HEK293T (cell line): ENCODE measurements around the gene SH3PXD2A.

Experiments
- CTCF ChIA-PET: fragments of 350-600 bp; formaldehyde crosslinking; extraction: SDS; loops from one replicate; lab custom pipeline; 2021; ENCODE audit warnings: antibody characterized with exemption, inconsistent platforms; lab: Yijun Ruan, JAX
- POLR2A ChIA-PET: fragments of 350-600 bp; formaldehyde crosslinking; extraction: SDS; loops from one replicate; lab custom pipeline; 2020; ENCODE audit warnings: antibody characterized with exemption, inconsistent platforms; lab: Yijun Ruan, JAX
- DNase-seq: peaks from one replicate; pipeline ENCODE4 v3.0.0; 2012; ENCODE audit warnings: mixed read lengths; ENCODE audit errors: extremely low spot score
- ARNT ChIP-seq: fragments of 450-650 bp; IDR thresholded peaks from 2 replicates; pipeline ENCODE4 v1.6.1; 2017; ENCODE audit warnings: mild to moderate bottlenecking
- BHLHE40 ChIP-seq: fragments of 450-650 bp; IDR thresholded peaks from 2 replicates; pipeline ENCODE4 v1.6.1; 2016; ENCODE audit warnings: mild to moderate bottlenecking, moderate library complexity, borderline replicate concordance
- CTBP1 ChIP-seq: fragments of 450-650 bp; IDR thresholded peaks from 2 replicates; pipeline ENCODE4 v1.6.1; 2016; ENCODE audit warnings: borderline replicate concordance
- ELF4 ChIP-seq: fragments of 450-650 bp; IDR thresholded peaks from 2 replicates; pipeline ENCODE4 v1.6.1; 2017; ENCODE audit warnings: antibody characterized with exemption
- FOXA1 ChIP-seq: fragments of 450-650 bp; IDR thresholded peaks from 2 replicates; pipeline ENCODE4 v1.6.1; 2016; ENCODE audit warnings: mild to moderate bottlenecking
- FOXK2 ChIP-seq: fragments of 450-650 bp; IDR thresholded peaks from 2 replicates; pipeline ENCODE4 v1.6.1; 2016; ENCODE audit warnings: mild to moderate bottlenecking
- FOXM1 ChIP-seq: fragments of 450-650 bp; IDR thresholded peaks from 2 replicates; pipeline ENCODE4 v1.6.1; 2017; ENCODE audit warnings: mild to moderate bottlenecking, borderline replicate concordance
- HDGF ChIP-seq: fragments of 450-650 bp; IDR thresholded peaks from 2 replicates; pipeline ENCODE4 v1.6.1; 2017; ENCODE audit warnings: antibody characterized with exemption, borderline replicate concordance
- L3MBTL2 ChIP-seq: fragments of 450-650 bp; conservative IDR thresholded peaks from 2 replicates; pipeline ENCODE4 v1.6.1; 2016; ENCODE audit warnings: mild to moderate bottlenecking
- LEF1 ChIP-seq: fragments of 450-650 bp; IDR thresholded peaks from 2 replicates; pipeline ENCODE4 v1.6.1; 2017; ENCODE audit warnings: mild to moderate bottlenecking, borderline replicate concordance
- NFRKB ChIP-seq: fragments of 450-650 bp; IDR thresholded peaks from 2 replicates; pipeline ENCODE4 v1.6.1; 2016; ENCODE audit warnings: mild to moderate bottlenecking, moderate library complexity
- SP1 ChIP-seq: fragments of 450-650 bp; IDR thresholded peaks from 2 replicates; pipeline ENCODE4 v1.6.1; 2017
- SUZ12 ChIP-seq: fragments of 450-650 bp; IDR thresholded peaks from 2 replicates; pipeline ENCODE4 v1.6.1; 2016; ENCODE audit warnings: mild to moderate bottlenecking
- TARDBP ChIP-seq: fragments of 450-650 bp; IDR thresholded peaks from 2 replicates; pipeline ENCODE4 v1.6.1; 2016
- ZNF384 ChIP-seq: fragments of 450-650 bp; IDR thresholded peaks from 2 replicates; pipeline ENCODE4 v1.6.1; 2016
- TF ChIP-seq, protein P1 (sequence below): fragments of 450-650 bp; IDR thresholded peaks from 2 replicates; pipeline ENCODE4 v1.6.1; 2016

SH3PXD2A gene

GRCh38 chr10:103799341-103799740 lies 56.0 kb downstream of the SH3PXD2A start:
- TF ChIP-seq BHLHE40 (no peak), FOXM1 (no peak), ZNF384 (no peak), L3MBTL2 (no peak)
- POLR2A ChIA-PET = no interaction called here
- CTCF ChIA-PET = no interaction called here
- no peak for DNase-seq

DNA sequence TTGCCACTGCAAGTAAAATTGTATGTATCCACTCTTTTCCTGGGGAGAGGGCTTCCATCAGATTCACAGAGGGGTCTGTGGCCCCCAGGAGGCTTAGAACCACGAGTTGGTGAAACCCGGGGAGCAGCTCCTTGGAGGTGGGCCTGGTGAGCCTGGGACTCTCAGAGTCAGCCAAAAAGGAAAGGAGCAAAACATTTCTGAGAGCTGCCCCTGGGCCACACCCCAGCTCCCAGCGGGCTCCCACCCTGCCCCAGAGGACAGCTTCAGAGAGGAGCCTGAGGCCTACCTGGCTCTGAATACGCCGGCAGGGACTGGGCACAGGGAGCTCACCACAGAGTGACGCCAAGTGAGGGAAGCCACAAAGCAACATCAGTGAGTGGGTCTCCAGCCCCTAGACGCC lies 56.9 kb downstream of the SH3PXD2A start:
- ChIA-PET POLR2A (interaction anchor here (1.2 to 1.4 kb wide), 2 partner anchors 8 to 9 kb away, joined by 3 to 4 read pairs; no protein-coding TSS in a partner anchor), CTCF (no interaction called here)
- DNase-seq = no peak
- no peak for TF ChIP-seq LEF1
- no peak for TF ChIP-seq FOXA1
- TF ChIP-seq L3MBTL2 = no peak
- no peak for TF ChIP-seq NFRKB
- TF ChIP-seq FOXK2 = no peak
- TF ChIP-seq FOXM1 = no peak
- TF ChIP-seq HDGF = no peak
- no peak for TF ChIP-seq ELF4
- TF ChIP-seq ZNF384 = no peak
- no peak for TF ChIP-seq CTBP1
- no peak for TF ChIP-seq BHLHE40
- TF ChIP-seq TARDBP = no peak
- TF ChIP-seq, protein P1, sequence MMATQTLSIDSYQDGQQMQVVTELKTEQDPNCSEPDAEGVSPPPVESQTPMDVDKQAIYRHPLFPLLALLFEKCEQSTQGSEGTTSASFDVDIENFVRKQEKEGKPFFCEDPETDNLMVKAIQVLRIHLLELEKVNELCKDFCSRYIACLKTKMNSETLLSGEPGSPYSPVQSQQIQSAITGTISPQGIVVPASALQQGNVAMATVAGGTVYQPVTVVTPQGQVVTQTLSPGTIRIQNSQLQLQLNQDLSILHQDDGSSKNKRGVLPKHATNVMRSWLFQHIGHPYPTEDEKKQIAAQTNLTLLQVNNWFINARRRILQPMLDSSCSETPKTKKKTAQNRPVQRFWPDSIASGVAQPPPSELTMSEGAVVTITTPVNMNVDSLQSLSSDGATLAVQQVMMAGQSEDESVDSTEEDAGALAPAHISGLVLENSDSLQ = no peak
- no peak for TF ChIP-seq SP1
- TF ChIP-seq SUZ12 = no peak
- TF ChIP-seq ARNT = no peak

DNA sequence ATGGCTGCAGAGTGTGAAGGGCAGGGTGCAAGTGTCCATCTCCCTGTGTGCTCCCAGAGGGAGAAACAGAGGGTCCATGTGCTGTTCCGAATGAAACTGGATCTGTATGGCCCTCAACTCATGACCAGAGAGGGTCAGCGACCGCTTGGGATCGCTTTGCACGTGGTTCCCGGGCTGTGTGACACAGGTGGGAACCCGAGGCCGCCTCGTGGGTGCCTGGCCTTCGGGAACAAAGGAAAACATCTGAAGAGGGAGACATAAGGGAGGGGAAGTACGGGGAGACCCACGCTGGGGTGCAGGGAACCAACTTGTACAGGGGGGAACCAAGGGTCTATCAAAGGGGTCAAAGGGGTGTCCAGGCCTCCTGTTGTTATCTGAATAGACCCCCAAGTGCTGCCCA lies 57.5 kb downstream of the SH3PXD2A start:
- ChIA-PET CTCF (no interaction called here), POLR2A (interaction anchor here (1.2 to 1.4 kb wide), 2 partner anchors 8 to 9 kb away, joined by 3 to 4 read pairs; no protein-coding TSS in a partner anchor)
- no peak for TF ChIP-seq FOXA1
- no peak for TF ChIP-seq FOXM1
- no peak for TF ChIP-seq SP1
- TF ChIP-seq L3MBTL2 = no peak
- no peak for TF ChIP-seq LEF1
- TF ChIP-seq HDGF = no peak
- no peak for TF ChIP-seq BHLHE40
- no peak for DNase-seq

GRCh38 chr10:103795634-103796270 lies 59.6 kb downstream of the SH3PXD2A start:
- ChIA-PET CTCF (no interaction called here), POLR2A (no interaction called here)
- no peak for DNase-seq
- no peak for TF ChIP-seq HDGF
- no peak for TF ChIP-seq NFRKB
- no peak for TF ChIP-seq CTBP1
- no peak for TF ChIP-seq L3MBTL2
- no peak for TF ChIP-seq FOXA1
- TF ChIP-seq ZNF384 = no peak
- no peak for TF ChIP-seq FOXK2

DNA sequence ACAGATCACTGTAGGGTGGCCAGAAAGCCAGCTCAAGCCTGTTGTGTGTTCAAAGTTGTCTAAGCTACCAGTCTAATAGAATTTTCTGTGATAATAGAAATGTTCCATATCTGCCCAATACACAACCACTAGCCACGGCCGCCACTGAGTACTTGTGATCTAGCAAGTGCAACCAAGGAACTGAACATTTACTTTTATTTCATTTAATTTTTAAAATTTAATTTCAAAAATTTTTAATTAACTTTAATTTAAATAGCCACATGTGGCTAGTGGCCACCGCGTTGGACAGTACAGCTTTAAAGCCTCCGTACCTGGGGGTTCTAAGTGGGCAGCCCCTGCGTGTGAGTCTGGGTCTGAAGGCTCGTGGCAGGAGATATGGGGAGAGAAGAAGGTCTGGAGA lies 60.4 kb downstream of the SH3PXD2A start:
- no peak for DNase-seq
- ChIA-PET CTCF (interaction anchor here (1.0 kb wide), 1 partner anchor 33 kb away, joined by 3 read pairs; no protein-coding TSS in a partner anchor), POLR2A (no interaction called here)
- no peak for TF ChIP-seq SP1
- no peak for TF ChIP-seq FOXK2
- no peak for TF ChIP-seq FOXA1
- no peak for TF ChIP-seq L3MBTL2
- TF ChIP-seq, protein P1 = no peak

- DNase-seq = no peak
- no peak for TF ChIP-seq L3MBTL2
- TF ChIP-seq NFRKB = no peak
- no peak for TF ChIP-seq BHLHE40
- TF ChIP-seq, protein P1 = no peak
- no peak for TF ChIP-seq SUZ12
- TF ChIP-seq FOXK2 = no peak
- TF ChIP-seq LEF1 = no peak
- TF ChIP-seq ARNT = no peak
- no peak for TF ChIP-seq FOXM1
- no peak for TF ChIP-seq ELF4
- TF ChIP-seq CTBP1 = no peak
- TF ChIP-seq ZNF384 = no peak
- TF ChIP-seq HDGF = no peak
- POLR2A ChIA-PET = no interaction called here
- CTCF ChIA-PET = interaction anchor here (1.0 kb wide), 1 partner anchor 34 kb away, joined by 3 read pairs; no protein-coding TSS in a partner anchor
Observed at GRCh38 chr10:103793920-103794883, 61.2 kb downstream of the SH3PXD2A start.
